CD4-positive, alpha-beta T cell (primary cell): Measurements from ENCODE around the gene PAPLN. TPM values are rescaled to one million over a fixed set of nuclear protein-coding genes. Genes with fewer than 3 reads are reported as not detected.

ENCODE experiments used
- ATAC-seq: fragments of 200-7000 bp; cut with Tn5 transposase; one replicate; pipeline ENCODE4 v1.10.0; 2022; ENCODE audit warnings: mild to moderate bottlenecking; ENCODE audit not compliant: poor library complexity
- CTCF ChIA-PET: fragments of 350-600 bp; sonication (Branson Sonifier 250); formaldehyde crosslinking; loops from one replicate; lab custom pipeline; 2021; ENCODE audit warnings: antibody characterized with exemption, inconsistent platforms; lab: Charles Lee
- POLR2A ChIA-PET: fragments of 350-600 bp; sonication (Branson Sonifier 250); formaldehyde crosslinking; loops from one replicate; lab custom pipeline; 2021; ENCODE audit warnings: antibody characterized with exemption, inconsistent platforms; lab: Charles Lee
- DNase-seq, 14 experiments: peaks; one replicate each; pipeline ENCODE4 v3.0.0-alpha.2; 2013 to 2020; ENCODE audit warnings: mixed read lengths in 2 of 14
- H3K27ac ChIP-seq, 2 donors: one replicate each; pipeline versions ENCODE4 v1.5.1 to v1.7.0; 2013; ENCODE audit warnings: low read length in 2 of 2, low read depth in 1 of 2, mild to moderate bottlenecking in 1 of 2
- H3K27me3 ChIP-seq, 2 experiments: 1 replicate in 1 of 2; 2 replicates in 1 of 2; pipeline versions ENCODE4 v1.6.1 to v1.7.0; 2013; ENCODE audit warnings: low read length in 2 of 2, control low read depth in 1 of 2, mild to moderate bottlenecking in 1 of 2, moderate library complexity in 1 of 2; ENCODE audit not compliant: insufficient read depth in 2 of 2, control insufficient read depth in 1 of 2
- H3K36me3 ChIP-seq: one replicate; pipeline ENCODE4 v1.6.1; 2013; ENCODE audit warnings: low read length, control low read depth; ENCODE audit not compliant: insufficient read depth
- H3K4me1 ChIP-seq: one replicate; pipeline ENCODE4 v1.6.1; 2013; ENCODE audit warnings: low read length, control low read depth; ENCODE audit not compliant: insufficient read depth
- H3K4me3 ChIP-seq: one replicate; pipeline ENCODE4 v1.5.1; 2013; ENCODE audit warnings: mild to moderate bottlenecking, low read length, moderate library complexity
- H3K9me3 ChIP-seq, 2 experiments: 1 replicate in 1 of 2; 2 replicates in 1 of 2; pipeline versions ENCODE4 v1.6.1 to v1.7.0; 2013; ENCODE audit warnings: low read length in 2 of 2, mild to moderate bottlenecking in 2 of 2, control low read depth in 1 of 2, moderate library complexity in 1 of 2; ENCODE audit not compliant: control insufficient read depth in 1 of 2, insufficient read depth in 1 of 2
- H3K27ac Mint-ChIP-seq: one replicate; pipeline ENCODE4 v1.8.0; 2020; ENCODE audit warnings: mixed read lengths
- H3K27me3 Mint-ChIP-seq: one replicate; pipeline ENCODE4 v1.8.0; 2021; ENCODE audit warnings: mixed read lengths
- H3K36me3 Mint-ChIP-seq: one replicate; pipeline ENCODE4 v1.8.0; 2021; ENCODE audit warnings: low read depth, mixed read lengths
- H3K4me1 Mint-ChIP-seq: one replicate; pipeline ENCODE4 v1.8.0; 2021; ENCODE audit warnings: low read depth, mixed read lengths
- H3K4me3 Mint-ChIP-seq: one replicate; pipeline ENCODE4 v1.8.0; 2020; ENCODE audit warnings: mild to moderate bottlenecking, mixed read lengths
- H3K9me3 Mint-ChIP-seq: one replicate; pipeline ENCODE4 v1.8.0; 2020; ENCODE audit warnings: mixed read lengths
- CTCF ChIP-seq: fragments of 200-600 bp; IDR thresholded peaks from one replicate; pipeline ENCODE4 v1.8.0; 2022; ENCODE audit warnings: antibody characterized with exemption, mild to moderate bottlenecking
- intact Hi-C, 2 experiments: fragments of 100-400 bp; cut with DNase I in 1 of 2; cut with micrococcal nuclease in 1 of 2; formaldehyde crosslinking; loops; one replicate each; pipeline versions ENCODE4 v1.15.1 to v1.9.0; 2023 to 2025; cut with DNase I, micrococcal nuclease
- total RNA-seq, 174 experiments: library from RNA in 2 of 174; stranded (reverse) in 2 of 174; gene quantifications; one replicate each; pipeline ENCODE4 v1.2.3 and lab custom pipeline; 2021 to 2026

The PAPLN gene
- total RNA-seq, 2 experiments from 2014 or later: 0.05 to 0.14 TPM

GRCh38 chr14:73255693-73256225 is 18.5 kb downstream of the PAPLN start:
- no peak overlapping the region for H3K4me3 ChIP-seq
- CTCF ChIA-PET: no interaction called here
- Mint-ChIP-seq H3K4me3 (no peak overlapping the region), H3K4me1 (no peaks in the 10 kb centered on the region), H3K9me3 (no peaks in the 10 kb centered on the region), H3K27me3 (no peaks in the 10 kb centered on the region), H3K27ac (no peak overlapping the region), H3K36me3 (no peaks in the 10 kb centered on the region)
- DNase-seq: no peak
- no peaks in the 10 kb centered on the region for H3K36me3 ChIP-seq
- intact Hi-C loops: no loop called here
- no peaks in the 10 kb centered on the region for H3K4me1 ChIP-seq
- no peak for TF ChIP-seq CTCF
- POLR2A ChIA-PET: no interaction called here
- no peak for ATAC-seq
- no peaks in the 10 kb centered on the region for H3K27me3 ChIP-seq
- no peak overlapping the region for H3K27ac ChIP-seq
- no peaks in the 10 kb centered on the region for H3K9me3 ChIP-seq

DNA sequence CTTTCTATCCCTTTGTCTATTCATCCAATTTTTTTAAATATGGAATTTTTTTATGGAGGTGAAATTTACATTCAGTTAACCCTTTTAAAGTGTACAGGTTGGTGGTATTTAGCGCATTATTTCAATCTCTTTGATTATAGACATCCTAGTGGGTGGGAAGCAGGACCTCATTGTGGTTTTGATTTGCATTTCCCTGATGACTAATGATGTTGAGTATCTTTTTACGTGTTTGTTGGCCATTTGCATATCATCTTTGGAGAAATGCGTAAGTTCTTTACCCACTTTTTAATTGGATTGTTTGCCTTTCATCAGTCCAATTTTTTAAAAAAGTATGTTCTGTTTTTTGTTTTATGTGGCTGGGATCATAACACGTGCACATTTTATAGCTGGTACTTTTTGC is 20.8 kb downstream of the PAPLN start:
- no peaks in the 10 kb centered on the region for H3K27me3 Mint-ChIP-seq
- no peak overlapping the region for H3K27ac ChIP-seq
- H3K4me3 Mint-ChIP-seq: no peak overlapping the region
- CTCF ChIA-PET: no interaction called here
- DNase-seq (no peak), ATAC-seq (no peak)
- no peak overlapping the region for H3K4me3 ChIP-seq
- POLR2A ChIA-PET: no interaction called here
- H3K27me3 ChIP-seq: no peaks in the 10 kb centered on the region
- no peaks in the 10 kb centered on the region for H3K4me1 Mint-ChIP-seq
- no peak overlapping the region for H3K27ac Mint-ChIP-seq
- no peaks in the 10 kb centered on the region for H3K4me1 ChIP-seq
- TF ChIP-seq CTCF: no peak
- no peaks in the 10 kb centered on the region for H3K36me3 Mint-ChIP-seq
- no peaks in the 10 kb centered on the region for H3K36me3 ChIP-seq
- no peaks in the 10 kb centered on the region for H3K9me3 Mint-ChIP-seq
- intact Hi-C loops: no loop called here
- no peaks in the 10 kb centered on the region for H3K9me3 ChIP-seq

- Histone ChIP-seq H3K4me1 (no peaks in the 10 kb centered on the region), H3K4me3 (no peak overlapping the region), H3K27ac (no peak overlapping the region), H3K27me3 (no peaks in the 10 kb centered on the region), H3K9me3 (no peaks in the 10 kb centered on the region), H3K36me3 (no peaks in the 10 kb centered on the region)
- Mint-ChIP-seq H3K4me3 (no peak overlapping the region), H3K27ac (no peak overlapping the region), H3K9me3 (no peaks in the 10 kb centered on the region), H3K27me3 (peaks cover 3% of the 10 kb centered on the region), H3K4me1 (no peaks in the 10 kb centered on the region), H3K36me3 (no peaks in the 10 kb centered on the region)
- peak in 1 of 14 experiments; percentile 28 for DNase-seq
- TF ChIP-seq CTCF: no peak
- POLR2A ChIA-PET: no interaction called here
- CTCF ChIA-PET: no interaction called here
- intact Hi-C loops: no loop called here
- no peak for ATAC-seq
These were observed 21.7 kb downstream of the PAPLN start for GRCh38 chr14:73258845-73259611.
